LNCaP clone FGC (cell line): ENCODE results near the gene SPAG9.
A peak's percentile ranks its signal among the peaks of the same experiment; 100 is the strongest.

ENCODE experiments used
- DNase-seq: peaks from one replicate; pipeline ENCODE4 v3.0.0-alpha.2; 2011; ENCODE audit warnings: low read depth
- H3K4me3 ChIP-seq: 2 replicates; pipeline ENCODE4 v1.5.1; 2011; ENCODE audit warnings: mild to moderate bottlenecking, low read depth, low read length, control low read depth
- CTCF ChIP-seq: IDR thresholded peaks from 2 replicates; pipeline ENCODE4 v1.5.1; 2012; ENCODE audit warnings: mild to moderate bottlenecking; ENCODE audit not compliant: control insufficient read depth, insufficient read depth; ENCODE audit errors: extremely low read depth

The SPAG9 gene

GRCh38 chr17:50935221-50935995 lies 185.3 kb downstream of the SPAG9 start:
- peak; percentile 91 for DNase-seq
- no peak for TF ChIP-seq CTCF
- no peak overlapping the region for H3K4me3 ChIP-seq

- H3K4me3 ChIP-seq: no peak overlapping the region
- DNase-seq: no peak
- TF ChIP-seq CTCF: no peak
Measured at GRCh38 chr17:50934672-50935220, 185.9 kb downstream of the SPAG9 start.

- no peak for TF ChIP-seq CTCF
Measured at GRCh38 chr17:50934161-50934560, 186.5 kb downstream of the SPAG9 start.

GRCh38 chr17:50931144-50931908 lies 189.3 kb downstream of the SPAG9 start:
- TF ChIP-seq CTCF: no peak
- DNase-seq: no peak
- H3K4me3 ChIP-seq: no peak overlapping the region

More at GRCh38 chr17:50934161-50934560, 186.5 kb downstream of the SPAG9 start:
- no peak for DNase-seq
- H3K4me3 ChIP-seq: no peak overlapping the region

- DNase-seq: no peak
Measured at GRCh38 chr17:50928646-50929045, 192.0 kb downstream of the SPAG9 start.

GRCh38 chr17:50927287-50927686 lies 193.4 kb downstream of the SPAG9 start:
- DNase-seq: no peak
- H3K4me3 ChIP-seq: no peak overlapping the region
- TF ChIP-seq CTCF: no peak

More at GRCh38 chr17:50928646-50929045, 192.0 kb downstream of the SPAG9 start:
- H3K4me3 ChIP-seq: no peak overlapping the region
- TF ChIP-seq CTCF: no peak
